GM18511 (cell line): ENCODE results near the gene STC2.

Experiments
- ATAC-seq: cut with Tn5 transposase; IDR thresholded peaks from one replicate; pipeline ENCODE4 v1.9.1; 2021; ENCODE audit warnings: mild to moderate bottlenecking, moderate library complexity; ENCODE audit not compliant: unreplicated experiment

The STC2 gene

GRCh38 chr5:173314166-173314952 lies 13.9 kb downstream of the STC2 start:
- no peak for ATAC-seq

GRCh38 chr5:173313351-173313801 lies 14.8 kb downstream of the STC2 start:
- no peak for ATAC-seq

GRCh38 chr5:173312821-173313220 lies 15.4 kb downstream of the STC2 start:
- ATAC-seq, result no peak

- ATAC-seq, result no peak
Measured at GRCh38 chr5:173311818-173312585, 16.2 kb downstream of the STC2 start.

- no peak for ATAC-seq
Measured at GRCh38 chr5:173310861-173311785, 17.1 kb downstream of the STC2 start.

- ATAC-seq, result no peak
Measured at GRCh38 chr5:173310218-173310769, 17.9 kb downstream of the STC2 start.

GRCh38 chr5:173309731-173310130 lies 18.5 kb downstream of the STC2 start:
- ATAC-seq, result no peak

- ATAC-seq, result no peak
Measured at GRCh38 chr5:173308226-173308625, 20.0 kb downstream of the STC2 start.

- ATAC-seq, result no peak
Measured at GRCh38 chr5:173307695-173308094, 20.5 kb downstream of the STC2 start.

- no peak for ATAC-seq
Measured at GRCh38 chr5:173306695-173307094, 21.5 kb downstream of the STC2 start.

- no peak for ATAC-seq
Measured at GRCh38 chr5:173304591-173304988, 23.6 kb downstream of the STC2 start.

GRCh38 chr5:173303878-173304590 lies 24.2 kb downstream of the STC2 start:
- no peak for ATAC-seq

GRCh38 chr5:173302546-173303155 lies 25.6 kb downstream of the STC2 start:
- no peak for ATAC-seq

- ATAC-seq, result no peak
Measured at GRCh38 chr5:173301695-173302545, 26.3 kb downstream of the STC2 start.

- no peak for ATAC-seq
Measured at GRCh38 chr5:173300389-173301047, 27.7 kb downstream of the STC2 start.

GRCh38 chr5:173299820-173300219 lies 28.4 kb downstream of the STC2 start:
- no peak for ATAC-seq

- no peak for ATAC-seq
Measured at GRCh38 chr5:173298213-173298926, 29.8 kb downstream of the STC2 start.

- no peak for ATAC-seq
Measured at GRCh38 chr5:173297813-173298212, 30.4 kb downstream of the STC2 start.
